ENCODE data around the gene BCO2. TPM values are rescaled to one million over a fixed set of nuclear protein-coding genes. Genes with fewer than 3 reads are reported as not detected.

The BCO2 gene
- total RNA-seq, 3 donors from 2014 or later, result 3.7 to 9.8 (median 7.1) TPM

DNA sequence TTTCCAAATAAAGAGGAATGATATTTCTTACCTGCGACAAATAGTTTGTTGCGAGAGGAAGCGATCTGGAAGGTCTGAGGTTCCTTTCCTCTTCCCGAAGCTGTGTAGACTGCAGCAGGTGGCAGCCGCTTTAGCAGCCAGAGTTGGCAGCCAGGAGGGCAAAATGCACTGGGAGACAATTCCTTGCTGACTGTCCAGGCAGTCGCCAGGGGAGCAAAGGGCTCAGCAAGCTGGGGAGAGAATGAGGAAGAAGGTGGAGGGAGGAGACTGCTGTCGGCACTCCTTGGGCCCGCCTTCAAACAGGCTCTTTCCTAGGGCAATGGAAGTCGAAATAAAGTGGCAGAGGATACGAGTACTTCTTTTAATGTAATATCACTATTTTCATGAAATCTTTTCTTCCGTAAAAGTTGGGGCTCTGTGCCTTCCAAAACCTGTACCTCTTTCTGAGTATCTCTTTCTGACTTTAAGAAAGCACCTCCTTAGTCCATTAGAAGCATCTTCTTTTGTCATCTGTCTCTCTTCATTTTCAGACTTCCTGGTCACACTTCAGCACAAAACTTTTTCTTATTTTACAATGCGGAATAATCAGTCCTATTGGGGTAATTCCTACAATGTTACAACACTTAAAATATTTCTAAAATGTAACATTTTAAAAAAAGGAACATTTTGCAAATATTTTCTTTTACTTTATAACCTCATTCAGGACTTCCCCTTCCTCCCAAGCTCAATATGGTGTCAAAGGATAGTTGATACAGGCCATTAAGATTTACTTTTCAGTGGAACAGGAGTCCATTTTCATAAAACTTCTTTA lies 11.2 kb upstream of the BCO2 start, which contains the start of gene IL18:
Gene IL18, minus strand, starts transcription at position 220 of the 811 bp plus-strand sequence. CDS start 9,041 bp downstream, outside the sequence.
- TF ChIP-seq, protein P1, sequence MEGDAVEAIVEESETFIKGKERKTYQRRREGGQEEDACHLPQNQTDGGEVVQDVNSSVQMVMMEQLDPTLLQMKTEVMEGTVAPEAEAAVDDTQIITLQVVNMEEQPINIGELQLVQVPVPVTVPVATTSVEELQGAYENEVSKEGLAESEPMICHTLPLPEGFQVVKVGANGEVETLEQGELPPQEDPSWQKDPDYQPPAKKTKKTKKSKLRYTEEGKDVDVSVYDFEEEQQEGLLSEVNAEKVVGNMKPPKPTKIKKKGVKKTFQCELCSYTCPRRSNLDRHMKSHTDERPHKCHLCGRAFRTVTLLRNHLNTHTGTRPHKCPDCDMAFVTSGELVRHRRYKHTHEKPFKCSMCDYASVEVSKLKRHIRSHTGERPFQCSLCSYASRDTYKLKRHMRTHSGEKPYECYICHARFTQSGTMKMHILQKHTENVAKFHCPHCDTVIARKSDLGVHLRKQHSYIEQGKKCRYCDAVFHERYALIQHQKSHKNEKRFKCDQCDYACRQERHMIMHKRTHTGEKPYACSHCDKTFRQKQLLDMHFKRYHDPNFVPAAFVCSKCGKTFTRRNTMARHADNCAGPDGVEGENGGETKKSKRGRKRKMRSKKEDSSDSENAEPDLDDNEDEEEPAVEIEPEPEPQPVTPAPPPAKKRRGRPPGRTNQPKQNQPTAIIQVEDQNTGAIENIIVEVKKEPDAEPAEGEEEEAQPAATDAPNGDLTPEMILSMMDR (IDR thresholded peaks at IDR 0.05), result no peak
- intact Hi-C loops (cut with DNase I, micrococcal nuclease), result no loop called here
- no peaks in the 10 kb centered on the region for H3K36me3 ChIP-seq (ENCODE audit: low read depth)
- peak; percentile 96 for ATAC-seq
- H3K9me3 ChIP-seq, result no peaks in the 10 kb centered on the region
- DNase-seq, result peak; percentile 84 to 87 (median 87)
- H3K4me3 ChIP-seq, result no peak within 1 kb of the TSS
- peaks cover 2% of the 10 kb centered on the region for H3K4me1 ChIP-seq (ENCODE audit: low read depth)

DNA sequence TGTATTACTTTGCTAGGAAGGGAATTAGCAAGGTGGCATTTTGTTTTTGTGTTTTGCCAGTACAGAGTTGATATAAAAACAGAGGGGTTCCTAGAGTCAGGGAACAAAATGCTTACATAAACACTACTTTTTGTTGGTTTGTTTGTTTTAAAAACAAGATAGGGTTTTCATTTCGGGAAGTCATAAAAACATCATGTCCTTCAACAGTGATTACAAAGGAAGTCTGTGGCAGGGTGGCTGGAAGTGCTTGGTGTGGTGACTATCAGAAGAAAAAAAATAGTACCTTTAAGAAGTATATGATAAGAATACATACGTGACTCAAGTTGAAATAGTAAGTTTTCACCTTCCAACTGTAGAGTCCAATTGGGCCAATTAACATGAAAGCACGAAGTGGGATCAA lies 10.3 kb upstream of the BCO2 start:
- no peak overlapping the region for H3K4me3 ChIP-seq
- peaks cover 2% of the 10 kb centered on the region for H3K4me1 ChIP-seq (ENCODE audit: low read depth)
- TF ChIP-seq, protein P1 (IDR thresholded peaks at IDR 0.05), result no peak
- DNase-seq (no peak), ATAC-seq (no peak)
- H3K9me3 ChIP-seq, result no peaks in the 10 kb centered on the region
- intact Hi-C loops (cut with DNase I, micrococcal nuclease), result no loop called here
- H3K36me3 ChIP-seq (ENCODE audit: low read depth), result no peaks in the 10 kb centered on the region

DNA sequence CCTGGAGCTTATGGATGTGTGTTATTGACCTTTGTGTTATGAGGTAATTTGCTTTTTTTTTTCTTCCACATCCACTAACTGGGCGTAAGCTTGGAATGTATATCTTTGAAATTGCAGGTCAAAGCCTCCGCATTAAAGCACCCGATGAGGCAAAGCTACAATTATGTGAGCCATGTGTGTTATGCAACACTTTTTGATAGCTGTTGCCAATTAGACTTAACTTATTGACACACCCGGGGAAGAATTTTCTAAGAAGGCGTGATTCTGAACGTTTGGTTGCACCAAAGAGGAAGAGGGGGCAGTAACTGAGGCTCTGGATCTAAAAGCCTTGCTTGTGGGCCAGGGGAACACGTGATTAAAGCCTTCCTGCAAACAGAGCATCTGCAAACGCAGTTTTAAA lies 8.8 kb upstream of the BCO2 start:
- no peak overlapping the region for H3K4me3 ChIP-seq
- intact Hi-C loops (cut with DNase I, micrococcal nuclease), result no loop called here
- H3K9me3 ChIP-seq, result no peaks in the 10 kb centered on the region
- DNase-seq (peak in 1 of 3 donors; percentile 65), ATAC-seq (peak; percentile 77)
- TF ChIP-seq, protein P1 (IDR thresholded peaks at IDR 0.05), result no peak
- H3K36me3 ChIP-seq (ENCODE audit: low read depth), result no peaks in the 10 kb centered on the region
- H3K4me1 ChIP-seq (ENCODE audit: low read depth), result peaks cover 2% of the 10 kb centered on the region

DNA sequence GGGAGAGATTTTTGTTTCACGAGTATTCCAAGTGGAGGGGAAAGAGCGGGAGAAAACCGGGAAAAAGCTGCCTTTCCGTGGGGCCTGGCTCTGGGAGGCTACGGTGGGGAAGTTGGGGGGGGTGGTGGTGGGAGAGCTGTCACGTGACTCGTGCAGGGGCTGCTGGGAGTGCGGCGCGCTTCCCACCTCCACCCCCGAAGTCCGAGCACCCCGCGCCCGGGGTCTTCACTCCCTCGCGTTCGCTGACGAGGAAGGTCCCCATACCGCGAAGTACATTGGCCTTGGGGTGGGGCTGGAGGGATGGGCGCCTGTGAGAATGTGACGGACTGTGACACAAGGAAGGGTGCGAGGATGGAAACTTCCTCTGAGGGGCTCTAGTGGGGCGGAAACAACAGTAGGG lies 8.2 kb upstream of the BCO2 start, which contains the start of gene TEX12:
Gene TEX12, plus strand, starts transcription at position 228 of the 400 bp plus-strand sequence. CDS start 1,897 bp downstream, outside the sequence.
- ATAC-seq, result no peak
- intact Hi-C loops (cut with DNase I, micrococcal nuclease), result no loop called here
- peak in 2 of 3 donors; percentile 13 to 48 for DNase-seq
- Histone ChIP-seq H3K4me1 (ENCODE audit: low read depth) (peaks cover 2% of the 10 kb centered on the region), H3K9me3 (no peaks in the 10 kb centered on the region), H3K36me3 (ENCODE audit: low read depth) (no peaks in the 10 kb centered on the region), H3K4me3 (no peak within 1 kb of the TSS)
- TF ChIP-seq, protein P1 (IDR thresholded peaks at IDR 0.05), result no peak

DNA sequence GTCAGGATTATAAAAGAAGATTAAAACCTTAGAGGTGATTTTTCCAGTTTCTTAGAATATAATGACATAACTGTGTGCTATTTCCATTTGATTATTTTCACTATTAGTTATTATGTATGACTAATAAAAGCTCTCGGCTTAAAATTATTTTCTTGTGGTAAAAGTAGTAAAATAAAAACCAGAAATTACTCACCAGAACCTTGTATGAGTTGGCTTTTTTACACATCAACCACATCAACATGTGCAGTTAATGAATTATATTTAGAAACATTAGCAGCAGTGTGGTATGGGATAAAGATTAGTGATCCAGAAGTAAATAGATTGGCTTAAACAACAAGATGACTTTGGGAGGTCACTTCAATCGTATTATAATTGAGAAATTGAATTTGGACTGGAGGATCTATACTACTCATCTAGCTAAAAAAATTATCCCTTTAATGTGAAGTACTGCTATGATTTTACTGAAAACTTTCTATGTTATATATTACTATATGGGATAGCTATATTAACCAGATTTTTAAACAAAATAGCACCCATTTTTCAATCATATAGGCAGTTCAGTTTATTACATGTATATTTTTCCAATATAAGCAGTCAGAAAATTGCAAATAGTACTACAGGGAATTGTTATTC lies 2.8 kb upstream of the BCO2 start:
- Histone ChIP-seq H3K4me1 (ENCODE audit: low read depth) (peaks cover 3% of the 10 kb centered on the region), H3K36me3 (ENCODE audit: low read depth) (no peaks in the 10 kb centered on the region), H3K4me3 (no peak overlapping the region), H3K9me3 (no peaks in the 10 kb centered on the region)
- DNase-seq (no peak), ATAC-seq (no peak)
- intact Hi-C loops (cut with DNase I, micrococcal nuclease), result loop anchor here (10.0 kb wide), 1 partner anchor 58 kb away; no protein-coding TSS in a partner anchor
- TF ChIP-seq, protein P1 (IDR thresholded peaks at IDR 0.05), result no peak

All from mucosa of descending colon (tissue), 3 donors.